ENCODE measurements around the gene NFIA.

Gene NFIA

DNA sequence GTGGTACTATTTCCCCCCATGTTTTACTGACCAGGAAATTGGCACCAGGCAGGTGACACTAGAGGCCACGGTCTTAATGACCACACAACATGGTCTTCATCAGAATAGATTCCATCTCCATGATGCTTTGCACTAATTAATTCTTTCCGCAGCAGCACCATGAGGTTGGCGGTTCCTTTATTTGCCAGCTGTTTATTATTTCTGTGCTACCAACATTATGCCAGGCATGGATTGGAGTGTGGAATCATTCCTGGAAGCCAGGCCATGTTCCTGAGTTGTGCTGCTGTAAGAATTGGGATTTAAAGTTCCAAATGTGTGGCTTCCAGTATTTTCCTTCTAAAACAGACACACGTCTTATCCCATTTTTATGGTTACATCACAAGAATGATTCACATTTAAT, 107.8 kb downstream of the NFIA start:
- no peak for DNase-seq

DNA sequence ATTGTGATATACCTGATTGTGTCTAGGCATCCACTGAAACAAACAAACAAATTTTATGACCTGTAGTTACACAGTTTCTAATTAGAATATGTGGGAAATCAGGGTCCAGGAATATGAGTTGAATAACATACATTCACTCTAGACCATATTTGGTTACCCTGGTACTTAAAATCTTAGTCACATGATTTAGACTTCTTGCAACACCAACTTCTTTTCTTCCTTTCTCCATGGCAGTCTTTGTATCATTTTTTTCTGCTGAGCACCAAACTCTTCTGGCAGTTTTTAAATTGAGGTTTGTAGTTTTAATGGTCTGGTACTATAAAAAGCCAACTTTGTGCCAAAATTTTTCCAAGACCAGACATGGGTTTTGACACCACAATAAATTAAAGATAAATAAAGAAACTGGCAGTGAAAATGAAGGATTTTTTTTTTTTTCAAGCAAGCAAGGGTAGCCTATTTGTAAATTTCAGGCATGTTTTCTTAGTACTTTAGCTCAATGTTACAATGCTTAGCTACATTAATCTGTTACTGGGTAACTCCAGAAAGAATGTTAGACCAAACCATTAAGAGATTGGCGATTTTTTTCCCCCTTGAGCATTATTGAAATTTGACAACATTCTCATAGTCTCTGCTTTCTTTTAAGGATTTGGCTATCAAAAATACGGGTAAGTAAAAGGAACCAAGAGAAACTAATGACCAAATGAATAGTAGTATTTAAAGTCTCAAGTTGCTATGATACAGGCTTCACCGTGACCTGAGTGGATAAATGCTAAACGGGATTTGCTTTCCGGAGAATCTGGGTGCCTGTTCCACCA, 108.5 kb downstream of the NFIA start:
- no peak for DNase-seq

DNA sequence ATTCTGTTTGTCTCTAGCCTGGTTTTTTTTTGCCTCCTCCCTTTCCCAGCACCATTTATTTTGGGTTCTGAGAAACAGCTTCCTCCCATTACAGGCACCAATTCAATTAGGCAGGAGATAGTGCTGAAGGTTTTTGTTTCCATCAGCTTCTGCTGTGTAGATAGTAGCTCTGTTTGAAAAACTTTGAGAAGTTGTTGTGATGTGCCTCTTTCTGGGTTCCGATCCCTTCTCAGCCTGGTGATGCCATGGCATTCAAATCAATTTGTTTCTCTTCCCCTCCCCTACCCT, 109.0 kb downstream of the NFIA start:
- DNase-seq = no peak

DNA sequence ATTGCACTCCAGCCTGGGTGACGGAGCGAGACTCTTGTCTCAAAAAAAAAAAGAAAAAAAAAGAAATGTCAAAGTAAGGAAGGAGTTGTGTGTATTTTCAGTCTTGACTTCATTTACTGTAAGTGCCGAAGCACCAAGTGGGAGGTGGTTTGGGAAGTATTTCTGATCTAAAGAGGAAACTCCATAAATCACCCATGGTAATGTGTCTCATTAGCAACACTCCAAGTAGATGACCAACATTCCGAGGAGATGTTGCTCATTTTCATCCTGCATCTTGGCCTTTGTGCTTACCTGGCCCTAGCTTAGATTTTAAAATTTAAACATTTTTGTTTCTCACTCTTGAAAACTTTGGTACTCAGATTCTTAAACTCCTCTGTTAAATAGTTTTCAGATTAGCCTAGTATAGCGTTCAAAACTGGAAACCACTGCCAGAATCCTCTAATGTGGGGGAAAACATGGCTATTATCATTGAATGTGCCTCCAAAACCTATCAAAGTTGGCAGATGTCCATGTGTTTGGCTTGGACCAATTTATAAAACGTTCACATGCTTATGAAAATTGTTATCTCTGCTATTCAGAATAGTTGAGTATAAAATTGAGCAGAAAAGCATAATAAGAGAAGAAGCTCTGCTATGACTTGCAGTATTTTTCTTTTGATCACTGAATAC, 110.4 kb downstream of the NFIA start:
- DNase-seq = no peak

- DNase-seq = no peak
Measured at GRCh38 chr1:61193808-61194207, 111.4 kb downstream of the NFIA start.

GRCh38 chr1:61198554-61198953, 116.2 kb downstream of the NFIA start:
- no peak for DNase-seq

GRCh38 chr1:61201035-61201434, 118.7 kb downstream of the NFIA start:
- no peak for DNase-seq

- DNase-seq = no peak
Measured at GRCh38 chr1:61202854-61203598, 120.7 kb downstream of the NFIA start.

- no peak for DNase-seq
Measured at GRCh38 chr1:61204528-61204927, 122.2 kb downstream of the NFIA start.

DNA sequence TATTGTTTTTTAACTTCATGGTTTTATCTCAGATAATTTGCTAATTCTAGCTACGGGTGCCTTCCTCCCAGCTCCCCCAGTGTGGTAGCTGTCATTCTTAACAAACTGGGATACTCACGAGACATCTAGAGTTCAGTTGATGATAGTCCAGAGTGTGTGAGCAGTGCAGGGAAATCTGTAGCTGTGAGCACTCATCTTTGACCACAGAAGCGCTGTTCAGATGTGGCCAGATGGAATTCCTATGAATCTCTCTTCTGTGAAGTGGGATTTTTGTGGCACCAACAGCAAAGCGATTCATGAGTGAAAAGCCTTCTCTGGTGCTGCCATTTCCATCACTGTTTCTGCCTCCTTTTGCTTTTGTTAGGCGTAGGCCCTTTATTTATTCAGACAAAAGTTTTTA, 125.1 kb downstream of the NFIA start:
- DNase-seq = no peak

- no peak for DNase-seq
Measured at GRCh38 chr1:61208172-61208571, 125.8 kb downstream of the NFIA start.

GRCh38 chr1:61208831-61209230, 126.5 kb downstream of the NFIA start:
- no peak for DNase-seq

DNA sequence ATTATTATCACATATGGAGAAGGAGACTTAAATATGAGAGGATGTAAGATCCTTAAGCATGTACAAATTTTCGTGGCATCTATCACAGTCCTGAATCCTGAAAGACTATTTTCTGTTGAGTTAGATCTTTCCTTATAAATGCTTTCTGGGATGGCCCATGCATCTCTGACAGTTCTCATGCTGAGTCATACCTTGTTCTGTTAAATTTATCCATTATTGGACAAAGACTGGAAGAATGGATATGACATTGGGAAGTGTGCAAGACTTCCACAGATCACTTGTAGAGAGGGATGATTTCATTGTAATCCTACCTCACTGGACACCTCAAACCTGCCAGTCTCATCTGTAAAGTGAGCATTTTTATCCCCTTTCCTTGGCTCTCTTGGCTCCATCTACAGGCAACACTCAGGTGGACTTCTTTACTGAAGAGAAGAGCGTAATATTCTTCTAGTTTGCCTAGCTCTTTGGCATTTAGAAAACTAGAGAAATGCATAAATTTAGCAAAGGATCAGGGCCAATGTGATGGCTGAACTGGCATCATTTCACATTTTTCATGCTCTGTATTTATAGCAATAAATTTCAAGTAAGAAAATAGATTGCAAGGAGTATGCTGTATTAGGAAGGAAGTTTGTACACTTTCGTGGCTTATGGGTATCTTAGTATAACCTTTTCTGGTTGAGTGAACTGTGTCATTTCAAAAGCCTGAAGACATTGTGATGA, 128.2 kb downstream of the NFIA start:
- DNase-seq = no peak

DNA sequence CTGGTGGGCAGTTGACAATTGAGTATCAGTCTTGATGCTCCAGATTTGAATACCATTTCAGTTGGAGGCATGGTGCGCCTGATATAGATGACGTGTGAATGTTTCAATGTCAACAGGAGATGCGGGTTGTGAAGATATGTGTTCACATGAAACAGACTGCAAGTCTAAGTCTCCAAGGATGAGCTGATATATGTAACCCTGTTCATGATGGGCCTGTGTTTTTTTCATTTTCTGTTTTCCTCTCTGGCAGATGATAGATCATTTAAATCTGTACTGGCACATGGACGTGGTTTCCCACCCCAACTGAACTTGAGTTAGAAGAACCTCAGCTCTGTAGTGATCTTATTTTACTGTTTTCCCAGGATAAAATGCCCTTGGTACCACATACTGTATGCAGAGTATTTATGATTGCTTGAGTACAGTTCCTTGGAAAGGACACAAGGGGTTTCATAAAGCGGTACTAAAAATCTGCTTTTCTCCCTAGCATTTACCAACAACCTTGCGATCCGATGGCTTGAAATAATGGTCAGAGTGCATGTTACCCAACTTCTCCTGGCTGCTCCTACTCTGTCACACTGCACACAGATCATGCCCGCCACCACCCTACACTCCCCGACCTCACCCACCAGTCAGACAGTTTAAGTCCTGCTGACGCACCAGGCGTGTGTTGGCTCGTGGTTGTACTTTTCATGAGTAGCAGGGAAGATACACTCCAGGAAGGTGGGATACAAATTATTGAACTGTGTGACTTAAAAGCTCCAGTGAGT, 131.1 kb downstream of the NFIA start:
- no peak for DNase-seq

DNA sequence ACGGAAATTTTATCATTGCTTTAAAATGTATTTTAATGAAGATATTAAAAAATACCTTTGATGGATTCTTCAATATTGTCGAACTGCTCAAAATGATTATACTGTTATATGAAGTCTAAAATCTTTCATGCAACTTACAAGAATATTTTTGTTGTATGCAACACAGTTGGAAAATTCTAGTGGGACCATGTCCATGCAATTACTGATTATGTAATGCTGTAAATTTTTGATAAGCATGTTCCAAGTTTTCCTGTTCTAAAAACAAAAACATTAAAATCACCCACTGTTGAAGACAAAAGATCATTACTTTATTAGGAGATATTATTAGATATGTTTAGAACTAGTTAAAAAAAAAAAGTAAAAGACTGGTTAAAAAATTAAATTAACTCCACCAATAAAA, 132.8 kb downstream of the NFIA start:
- DNase-seq = no peak

DNA sequence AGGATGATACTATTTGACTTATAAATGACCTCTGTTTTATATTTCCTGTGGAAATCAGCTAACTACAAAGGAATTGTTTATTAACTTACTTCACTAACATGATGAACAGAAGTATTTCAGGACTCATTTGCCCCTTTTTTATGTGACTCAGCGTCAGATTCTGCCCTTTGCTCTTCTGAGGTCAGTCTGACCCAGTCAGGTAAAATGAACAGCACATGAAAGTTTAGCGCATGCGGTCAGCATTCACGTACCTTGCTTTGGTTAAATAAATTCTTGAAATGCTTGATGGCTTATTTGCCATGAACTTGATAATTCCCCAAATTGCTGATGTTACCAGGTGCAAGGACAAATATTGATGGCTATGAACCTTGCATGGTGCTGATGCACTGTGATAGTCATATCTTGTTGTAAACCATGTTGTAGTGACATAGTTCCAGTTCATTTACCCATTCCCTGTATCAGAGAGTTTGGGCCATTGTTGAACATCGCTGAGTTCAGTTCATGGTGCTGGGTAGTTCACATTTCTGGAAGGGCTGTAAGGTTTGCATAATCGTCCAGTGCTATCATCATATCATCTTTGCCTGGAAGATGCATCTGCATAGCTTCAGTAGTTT, 133.4 kb downstream of the NFIA start:
- no peak for DNase-seq

- DNase-seq = no peak
Measured at GRCh38 chr1:61220536-61220935, 138.2 kb downstream of the NFIA start.

GRCh38 chr1:61221642-61222041, 139.3 kb downstream of the NFIA start:
- DNase-seq = no peak

DNA sequence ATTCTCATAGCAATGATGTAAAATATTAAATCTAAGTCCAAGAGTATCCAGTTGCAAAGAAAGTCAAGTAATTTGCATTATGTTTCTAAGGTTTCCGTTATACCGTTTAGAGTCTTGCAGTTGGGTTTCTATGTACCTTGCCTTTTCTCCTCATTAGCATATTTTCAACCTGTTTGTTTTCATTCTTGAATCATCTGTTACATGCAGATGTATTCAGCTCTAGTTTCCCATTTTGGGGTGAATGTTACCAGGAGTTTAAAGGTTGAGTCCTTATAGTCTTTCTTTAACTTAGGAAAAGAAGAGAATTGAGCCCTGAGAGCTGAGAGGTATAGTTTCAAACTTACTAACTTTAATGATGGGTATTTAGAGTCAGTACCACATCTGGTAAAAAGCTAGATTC, 139.9 kb downstream of the NFIA start:
- DNase-seq = no peak

DNA sequence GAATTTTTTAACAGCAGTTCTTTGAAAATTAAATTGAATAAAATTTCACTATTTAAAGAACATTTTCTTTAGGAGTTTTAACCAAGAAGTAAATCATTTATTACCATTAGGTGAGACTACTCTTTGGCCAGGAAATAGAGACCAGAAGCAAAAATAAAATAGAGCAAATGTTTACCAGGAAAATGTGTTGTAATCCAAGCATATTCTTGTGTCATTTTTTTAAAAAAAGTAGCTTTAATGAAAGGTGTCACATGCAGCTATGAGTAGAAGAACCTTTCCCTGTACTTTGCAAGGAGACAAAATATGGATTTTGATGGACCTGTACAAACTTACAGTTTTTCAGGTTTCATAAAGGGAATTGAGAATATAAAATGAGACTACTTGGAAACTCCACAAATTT, 140.8 kb downstream of the NFIA start:
- no peak for DNase-seq

DNA sequence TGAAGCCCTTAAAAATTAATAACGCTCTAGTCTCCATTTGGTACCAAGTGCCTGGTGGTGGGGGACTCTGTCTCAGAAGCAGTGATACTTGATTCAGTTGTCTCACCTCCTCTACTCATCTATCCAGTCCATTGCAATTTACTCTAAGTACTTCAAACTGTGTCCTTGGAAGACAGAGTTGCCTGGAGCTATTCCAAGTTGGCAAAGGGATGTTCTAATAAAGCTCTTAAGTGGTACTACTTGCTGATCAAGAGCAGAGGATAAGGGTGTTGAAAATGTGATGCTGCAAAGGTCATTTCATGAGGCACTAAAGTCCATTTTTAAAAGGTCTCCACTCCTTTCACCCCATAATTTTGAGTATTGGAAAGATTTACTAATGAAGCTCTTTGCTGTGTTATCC, 142.2 kb downstream of the NFIA start:
- DNase-seq = no peak

DNA sequence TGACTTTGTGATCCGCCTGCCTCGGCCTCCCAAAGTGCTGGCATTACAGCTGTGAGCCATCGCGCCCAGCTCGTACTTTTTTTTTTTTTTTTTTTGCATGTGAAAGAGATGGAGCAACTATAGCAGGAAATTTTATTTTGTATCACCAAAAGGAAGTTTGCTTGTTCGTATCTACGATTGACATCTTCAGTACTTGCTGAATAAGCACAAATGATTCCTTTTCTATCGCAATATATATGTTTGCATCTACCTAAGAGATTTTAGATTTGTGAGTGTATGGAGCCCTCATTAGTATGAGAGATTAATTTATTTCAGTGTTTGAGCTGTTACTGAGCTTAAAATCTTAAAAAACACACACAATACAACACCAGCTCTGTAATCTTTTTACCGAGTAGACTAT, 143.1 kb downstream of the NFIA start:
- no peak for DNase-seq

Measured in activated CD4-positive, alpha-beta T cell treated with anti-CD3 and anti-CD28 coated beads, Interleukin-2, amount 50 U/mL, for 1 hour (primary cell).